HepG2 (cell line): Measurements from ENCODE around the gene SYPL1. TPM values are rescaled to one million over a fixed set of nuclear protein-coding genes. Genes with fewer than 3 reads are reported as not detected.

Source experiments
- HOXA3 ChIP-seq: sonication (generic); formaldehyde crosslinking; IDR thresholded peaks from 2 replicates; pipeline ENCODE4 v1.5.0; 2020; ENCODE audit warnings: missing genetic modification reagents
- ZNF501 ChIP-seq: sonication (generic); formaldehyde crosslinking; IDR thresholded peaks from 2 replicates; pipeline ENCODE4 v1.5.1; 2020; ENCODE audit warnings: mild to moderate bottlenecking, moderate library complexity, missing genetic modification reagents
- polyA plus RNA-seq, 8 experiments: library from polyadenylated mRNA; depleted of rRNA in 3 of 8; stranded (reverse) in 7 of 8; unstranded in 1 of 8; fragments of >200 nt; fragmentation: Illumina TruSeq in 4 of 8; extraction: Trizol in 4 of 8; gene quantifications; 2 replicates each; pipeline versions ENCODE4 v1.2.1 to v1.2.3, GENCODE V29; 2011 to 2016; ENCODE audit warnings: low read depth in 4 of 8, missing spikeins in 1 of 8, mixed read lengths in 1 of 8; ENCODE audit not compliant: insufficient read depth in 1 of 8
- total RNA-seq, 5 experiments: library from RNA; depleted of rRNA; stranded (reverse); fragments of >200 nt; fragmentation: Illumina TruSeq; extraction: Trizol; gene quantifications; 2 replicates each; pipeline ENCODE4 v1.2.3, GENCODE V29; 2016; ENCODE audit warnings: low read depth in 1 of 5
- TF ChIP-seq, protein P1 (sequence below): sonication (generic); formaldehyde crosslinking; IDR thresholded peaks from 2 replicates; pipeline ENCODE4 v1.4.0; 2020; ENCODE audit warnings: missing genetic modification reagents, borderline replicate concordance
- TF ChIP-seq, protein P2 (sequence below): sonication (generic); formaldehyde crosslinking; IDR thresholded peaks from 2 replicates; pipeline ENCODE4 v1.5.0; 2020; ENCODE audit warnings: mild to moderate bottlenecking, missing genetic modification reagents
- TF ChIP-seq, protein P3 (sequence below): sonication (generic); formaldehyde crosslinking; IDR thresholded peaks from 2 replicates; pipeline ENCODE4 v1.4.0; 2020; ENCODE audit warnings: missing genetic modification reagents
- TF ChIP-seq, protein P4 (sequence below): sonication (generic); formaldehyde crosslinking; IDR thresholded peaks from 2 replicates; pipeline ENCODE4 v1.5.1; 2020; ENCODE audit warnings: mild to moderate bottlenecking, missing genetic modification reagents, borderline replicate concordance
- TF ChIP-seq, protein P5 (sequence below): sonication (generic); formaldehyde crosslinking; IDR thresholded peaks from 2 replicates; pipeline ENCODE4 v1.8.1; 2023; ENCODE audit warnings: mild to moderate bottlenecking, moderate library complexity, missing genetic modification reagents

SYPL1 gene
- total and polyA plus RNA-seq, 2 of the 13 experiments (the other 11 are each of a cell fraction or from before 2014, with no cell fraction given), result 27.5 to 40.2 TPM

DNA sequence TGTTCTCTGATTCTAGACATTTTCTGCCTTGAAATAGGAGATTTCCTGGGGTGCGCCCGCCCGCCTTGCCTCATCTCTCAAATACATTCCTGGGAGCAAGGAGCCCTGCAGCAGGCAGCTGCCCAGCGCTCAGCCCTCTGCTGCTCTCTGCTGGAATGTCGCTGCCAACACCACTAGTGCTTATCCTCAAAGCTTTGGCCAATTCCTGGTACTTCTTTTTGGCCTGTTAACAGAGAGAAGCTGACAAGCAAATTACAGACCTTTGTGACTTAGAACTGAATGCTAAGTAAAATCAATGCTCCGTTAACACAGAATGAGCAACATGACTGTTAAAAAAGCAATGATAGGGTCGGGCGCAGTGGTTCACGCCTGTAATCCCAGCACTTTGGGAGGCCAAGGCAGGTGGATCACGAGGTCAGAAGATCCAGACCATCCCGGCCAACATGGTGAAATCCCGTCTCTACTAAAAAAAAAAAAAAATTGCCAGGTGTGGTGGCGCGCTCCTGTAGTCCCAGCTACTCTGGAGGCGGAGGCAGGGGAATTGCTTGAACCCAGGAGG is 41.9 kb upstream of the SYPL1 start (continued):
- TF ChIP-seq, protein P1, sequence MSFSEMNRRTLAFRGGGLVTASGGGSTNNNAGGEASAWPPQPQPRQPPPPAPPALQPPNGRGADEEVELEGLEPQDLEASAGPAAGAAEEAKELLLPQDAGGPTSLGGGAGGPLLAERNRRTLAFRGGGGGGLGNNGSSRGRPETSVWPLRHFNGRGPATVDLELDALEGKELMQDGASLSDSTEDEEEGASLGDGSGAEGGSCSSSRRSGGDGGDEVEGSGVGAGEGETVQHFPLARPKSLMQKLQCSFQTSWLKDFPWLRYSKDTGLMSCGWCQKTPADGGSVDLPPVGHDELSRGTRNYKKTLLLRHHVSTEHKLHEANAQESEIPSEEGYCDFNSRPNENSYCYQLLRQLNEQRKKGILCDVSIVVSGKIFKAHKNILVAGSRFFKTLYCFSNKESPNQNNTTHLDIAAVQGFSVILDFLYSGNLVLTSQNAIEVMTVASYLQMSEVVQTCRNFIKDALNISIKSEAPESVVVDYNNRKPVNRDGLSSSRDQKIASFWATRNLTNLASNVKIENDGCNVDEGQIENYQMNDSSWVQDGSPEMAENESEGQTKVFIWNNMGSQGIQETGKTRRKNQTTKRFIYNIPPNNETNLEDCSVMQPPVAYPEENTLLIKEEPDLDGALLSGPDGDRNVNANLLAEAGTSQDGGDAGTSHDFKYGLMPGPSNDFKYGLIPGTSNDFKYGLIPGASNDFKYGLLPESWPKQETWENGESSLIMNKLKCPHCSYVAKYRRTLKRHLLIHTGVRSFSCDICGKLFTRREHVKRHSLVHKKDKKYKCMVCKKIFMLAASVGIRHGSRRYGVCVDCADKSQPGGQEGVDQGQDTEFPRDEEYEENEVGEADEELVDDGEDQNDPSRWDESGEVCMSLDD (CRISPR knock-in tag), result no peak
- TF ChIP-seq, protein P2, sequence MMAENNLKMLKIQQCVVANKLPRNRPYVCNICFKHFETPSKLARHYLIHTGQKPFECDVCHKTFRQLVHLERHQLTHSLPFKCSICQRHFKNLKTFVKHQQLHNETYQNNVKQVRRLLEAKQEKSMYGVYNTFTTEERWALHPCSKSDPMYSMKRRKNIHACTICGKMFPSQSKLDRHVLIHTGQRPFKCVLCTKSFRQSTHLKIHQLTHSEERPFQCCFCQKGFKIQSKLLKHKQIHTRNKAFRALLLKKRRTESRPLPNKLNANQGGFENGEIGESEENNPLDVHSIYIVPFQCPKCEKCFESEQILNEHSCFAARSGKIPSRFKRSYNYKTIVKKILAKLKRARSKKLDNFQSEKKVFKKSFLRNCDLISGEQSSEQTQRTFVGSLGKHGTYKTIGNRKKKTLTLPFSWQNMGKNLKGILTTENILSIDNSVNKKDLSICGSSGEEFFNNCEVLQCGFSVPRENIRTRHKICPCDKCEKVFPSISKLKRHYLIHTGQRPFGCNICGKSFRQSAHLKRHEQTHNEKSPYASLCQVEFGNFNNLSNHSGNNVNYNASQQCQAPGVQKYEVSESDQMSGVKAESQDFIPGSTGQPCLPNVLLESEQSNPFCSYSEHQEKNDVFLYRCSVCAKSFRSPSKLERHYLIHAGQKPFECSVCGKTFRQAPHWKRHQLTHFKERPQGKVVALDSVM (CRISPR knock-in tag), result no peak
- TF ChIP-seq, protein P3, sequence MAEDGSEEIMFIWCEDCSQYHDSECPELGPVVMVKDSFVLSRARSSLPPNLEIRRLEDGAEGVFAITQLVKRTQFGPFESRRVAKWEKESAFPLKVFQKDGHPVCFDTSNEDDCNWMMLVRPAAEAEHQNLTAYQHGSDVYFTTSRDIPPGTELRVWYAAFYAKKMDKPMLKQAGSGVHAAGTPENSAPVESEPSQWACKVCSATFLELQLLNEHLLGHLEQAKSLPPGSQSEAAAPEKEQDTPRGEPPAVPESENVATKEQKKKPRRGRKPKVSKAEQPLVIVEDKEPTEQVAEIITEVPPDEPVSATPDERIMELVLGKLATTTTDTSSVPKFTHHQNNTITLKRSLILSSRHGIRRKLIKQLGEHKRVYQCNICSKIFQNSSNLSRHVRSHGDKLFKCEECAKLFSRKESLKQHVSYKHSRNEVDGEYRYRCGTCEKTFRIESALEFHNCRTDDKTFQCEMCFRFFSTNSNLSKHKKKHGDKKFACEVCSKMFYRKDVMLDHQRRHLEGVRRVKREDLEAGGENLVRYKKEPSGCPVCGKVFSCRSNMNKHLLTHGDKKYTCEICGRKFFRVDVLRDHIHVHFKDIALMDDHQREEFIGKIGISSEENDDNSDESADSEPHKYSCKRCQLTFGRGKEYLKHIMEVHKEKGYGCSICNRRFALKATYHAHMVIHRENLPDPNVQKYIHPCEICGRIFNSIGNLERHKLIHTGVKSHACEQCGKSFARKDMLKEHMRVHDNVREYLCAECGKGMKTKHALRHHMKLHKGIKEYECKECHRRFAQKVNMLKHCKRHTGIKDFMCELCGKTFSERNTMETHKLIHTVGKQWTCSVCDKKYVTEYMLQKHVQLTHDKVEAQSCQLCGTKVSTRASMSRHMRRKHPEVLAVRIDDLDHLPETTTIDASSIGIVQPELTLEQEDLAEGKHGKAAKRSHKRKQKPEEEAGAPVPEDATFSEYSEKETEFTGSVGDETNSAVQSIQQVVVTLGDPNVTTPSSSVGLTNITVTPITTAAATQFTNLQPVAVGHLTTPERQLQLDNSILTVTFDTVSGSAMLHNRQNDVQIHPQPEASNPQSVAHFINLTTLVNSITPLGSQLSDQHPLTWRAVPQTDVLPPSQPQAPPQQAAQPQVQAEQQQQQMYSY (CRISPR knock-in tag), result no peak
- TF ChIP-seq ZNF501 (CRISPR knock-in tag), result no peak
- TF ChIP-seq, protein P4, sequence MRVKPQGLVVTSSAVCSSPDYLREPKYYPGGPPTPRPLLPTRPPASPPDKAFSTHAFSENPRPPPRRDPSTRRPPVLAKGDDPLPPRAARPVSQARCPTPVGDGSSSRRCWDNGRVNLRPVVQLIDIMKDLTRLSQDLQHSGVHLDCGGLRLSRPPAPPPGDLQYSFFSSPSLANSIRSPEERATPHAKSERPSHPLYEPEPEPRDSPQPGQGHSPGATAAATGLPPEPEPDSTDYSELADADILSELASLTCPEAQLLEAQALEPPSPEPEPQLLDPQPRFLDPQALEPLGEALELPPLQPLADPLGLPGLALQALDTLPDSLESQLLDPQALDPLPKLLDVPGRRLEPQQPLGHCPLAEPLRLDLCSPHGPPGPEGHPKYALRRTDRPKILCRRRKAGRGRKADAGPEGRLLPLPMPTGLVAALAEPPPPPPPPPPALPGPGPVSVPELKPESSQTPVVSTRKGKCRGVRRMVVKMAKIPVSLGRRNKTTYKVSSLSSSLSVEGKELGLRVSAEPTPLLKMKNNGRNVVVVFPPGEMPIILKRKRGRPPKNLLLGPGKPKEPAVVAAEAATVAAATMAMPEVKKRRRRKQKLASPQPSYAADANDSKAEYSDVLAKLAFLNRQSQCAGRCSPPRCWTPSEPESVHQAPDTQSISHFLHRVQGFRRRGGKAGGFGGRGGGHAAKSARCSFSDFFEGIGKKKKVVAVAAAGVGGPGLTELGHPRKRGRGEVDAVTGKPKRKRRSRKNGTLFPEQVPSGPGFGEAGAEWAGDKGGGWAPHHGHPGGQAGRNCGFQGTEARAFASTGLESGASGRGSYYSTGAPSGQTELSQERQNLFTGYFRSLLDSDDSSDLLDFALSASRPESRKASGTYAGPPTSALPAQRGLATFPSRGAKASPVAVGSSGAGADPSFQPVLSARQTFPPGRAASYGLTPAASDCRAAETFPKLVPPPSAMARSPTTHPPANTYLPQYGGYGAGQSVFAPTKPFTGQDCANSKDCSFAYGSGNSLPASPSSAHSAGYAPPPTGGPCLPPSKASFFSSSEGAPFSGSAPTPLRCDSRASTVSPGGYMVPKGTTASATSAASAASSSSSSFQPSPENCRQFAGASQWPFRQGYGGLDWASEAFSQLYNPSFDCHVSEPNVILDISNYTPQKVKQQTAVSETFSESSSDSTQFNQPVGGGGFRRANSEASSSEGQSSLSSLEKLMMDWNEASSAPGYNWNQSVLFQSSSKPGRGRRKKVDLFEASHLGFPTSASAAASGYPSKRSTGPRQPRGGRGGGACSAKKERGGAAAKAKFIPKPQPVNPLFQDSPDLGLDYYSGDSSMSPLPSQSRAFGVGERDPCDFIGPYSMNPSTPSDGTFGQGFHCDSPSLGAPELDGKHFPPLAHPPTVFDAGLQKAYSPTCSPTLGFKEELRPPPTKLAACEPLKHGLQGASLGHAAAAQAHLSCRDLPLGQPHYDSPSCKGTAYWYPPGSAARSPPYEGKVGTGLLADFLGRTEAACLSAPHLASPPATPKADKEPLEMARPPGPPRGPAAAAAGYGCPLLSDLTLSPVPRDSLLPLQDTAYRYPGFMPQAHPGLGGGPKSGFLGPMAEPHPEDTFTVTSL (CRISPR knock-in tag), result no peak
- no peak for TF ChIP-seq HOXA3 (CRISPR knock-in tag)
- TF ChIP-seq, protein P5, sequence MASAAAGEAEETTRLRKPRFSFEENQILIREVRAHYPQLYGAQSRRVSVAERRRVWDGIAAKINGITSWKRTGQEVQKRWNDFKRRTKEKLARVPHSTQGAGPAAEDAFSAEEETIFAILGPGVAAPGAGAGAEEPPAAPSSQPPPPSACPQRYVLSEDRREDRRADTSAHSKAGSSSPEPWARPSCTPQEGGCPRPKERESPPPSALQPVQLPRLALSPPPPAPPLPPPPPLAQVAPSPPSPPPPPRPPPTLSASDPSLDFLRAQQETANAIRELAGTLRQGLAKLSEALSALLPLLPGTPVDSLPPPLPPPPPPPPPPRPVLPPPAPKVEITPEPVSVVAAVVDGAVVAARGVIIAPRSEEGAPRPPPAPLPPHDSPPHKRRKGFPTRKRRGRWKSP (CRISPR knock-in tag), result 0 out of 2 replicates have a peak, but pooled peaks have one; percentile 23
